ENCODE data around the gene GPR183.

Gene GPR183

GRCh38 chr13:99329477-99329876 lies 22.3 kb upstream of the GPR183 start:
- no peak overlapping the region for H2BK5ac ChIP-seq (ENCODE audit: low read length)
- H4K5ac ChIP-seq (ENCODE audit: low read length) = no peak overlapping the region
- H3K79me2 ChIP-seq (ENCODE audit: control insufficient read depth, insufficient read depth, low read length) = no peaks in the 10 kb centered on the region
- H3K56ac ChIP-seq (ENCODE audit: low read length) = no peak overlapping the region
- no peak overlapping the region for H4K8ac ChIP-seq (ENCODE audit: low read depth, low read length)
- no peak overlapping the region for H3K18ac ChIP-seq (ENCODE audit: low read length)
- H3K4me2 ChIP-seq (ENCODE audit: low read length) = no peak overlapping the region
- H3K9ac ChIP-seq (ENCODE audit: low read length) = no peak overlapping the region
- H3K4me3 ChIP-seq (ENCODE audit: low read length) = no peak overlapping the region
- no CpG with 5 or more reads among the region's 1 CpG for WGBS (ENCODE audit: extremely low coverage, insufficient coverage, low lambda C conversion rate)
- H3K27ac ChIP-seq (ENCODE audit: low read depth, low read length) = no peak overlapping the region
- H3K36me3 ChIP-seq (ENCODE audit: control insufficient read depth, insufficient read depth, low read length) = no peaks in the 10 kb centered on the region
- no peaks in the 10 kb centered on the region for H3K27me3 ChIP-seq (ENCODE audit: insufficient read depth, low read length, poor library complexity)
- H3K4ac ChIP-seq (ENCODE audit: low read depth, low read length) = no peak overlapping the region
- no peak overlapping the region for H3K23ac ChIP-seq (ENCODE audit: low read length)
- H2AK5ac ChIP-seq (ENCODE audit: low read length) = no peak overlapping the region
- no peak overlapping the region for H2BK15ac ChIP-seq (replicated peaks; ENCODE audit: low read depth)
- no peak for DNase-seq
- no peak overlapping the region for H2BK120ac ChIP-seq (ENCODE audit: low read depth, low read length)
- H3K79me1 ChIP-seq (ENCODE audit: low read length) = no peaks in the 10 kb centered on the region
- H3K4me1 ChIP-seq (ENCODE audit: control insufficient read depth, low read depth, low read length) = no peaks in the 10 kb centered on the region

GRCh38 chr13:99327761-99328160 lies 20.6 kb upstream of the GPR183 start:
- Histone ChIP-seq H3K36me3 (ENCODE audit: control insufficient read depth, insufficient read depth, low read length) (no peaks in the 10 kb centered on the region), H2BK15ac (replicated peaks; ENCODE audit: low read depth) (no peak overlapping the region), H2BK5ac (ENCODE audit: low read length) (no peak overlapping the region), H3K27ac (ENCODE audit: low read depth, low read length) (no peak overlapping the region), H3K79me1 (ENCODE audit: low read length) (no peaks in the 10 kb centered on the region), H3K4me3 (ENCODE audit: low read length) (no peak overlapping the region), H3K23ac (ENCODE audit: low read length) (no peak overlapping the region), H3K4ac (ENCODE audit: low read depth, low read length) (no peak overlapping the region), H2BK120ac (ENCODE audit: low read depth, low read length) (no peak overlapping the region), H3K27me3 (ENCODE audit: insufficient read depth, low read length, poor library complexity) (no peaks in the 10 kb centered on the region), H4K8ac (ENCODE audit: low read depth, low read length) (no peak overlapping the region), H3K4me1 (ENCODE audit: control insufficient read depth, low read depth, low read length) (no peaks in the 10 kb centered on the region), H4K5ac (ENCODE audit: low read length) (no peak overlapping the region), H3K9ac (ENCODE audit: low read length) (no peak overlapping the region), H3K56ac (ENCODE audit: low read length) (no peak overlapping the region), H3K4me2 (ENCODE audit: low read length) (no peak overlapping the region), H3K79me2 (ENCODE audit: control insufficient read depth, insufficient read depth, low read length) (no peaks in the 10 kb centered on the region), H3K18ac (ENCODE audit: low read length) (no peak overlapping the region), H2AK5ac (ENCODE audit: low read length) (no peak overlapping the region)
- DNase-seq = no peak
- WGBS (ENCODE audit: extremely low coverage, insufficient coverage, low lambda C conversion rate) = no CpG with 5 or more reads among the region's 2 CpGs

GRCh38 chr13:99327126-99327525 lies 19.9 kb upstream of the GPR183 start:
- Histone ChIP-seq H3K36me3 (ENCODE audit: control insufficient read depth, insufficient read depth, low read length) (no peaks in the 10 kb centered on the region), H3K4me3 (ENCODE audit: low read length) (no peak overlapping the region), H2BK5ac (ENCODE audit: low read length) (no peak overlapping the region), H3K18ac (ENCODE audit: low read length) (no peak overlapping the region), H3K79me1 (ENCODE audit: low read length) (no peaks in the 10 kb centered on the region), H3K4me2 (ENCODE audit: low read length) (no peak overlapping the region), H3K4me1 (ENCODE audit: control insufficient read depth, low read depth, low read length) (no peaks in the 10 kb centered on the region), H2BK120ac (ENCODE audit: low read depth, low read length) (no peak overlapping the region), H3K27me3 (ENCODE audit: insufficient read depth, low read length, poor library complexity) (no peaks in the 10 kb centered on the region), H4K5ac (ENCODE audit: low read length) (no peak overlapping the region), H3K56ac (ENCODE audit: low read length) (no peak overlapping the region), H4K8ac (ENCODE audit: low read depth, low read length) (no peak overlapping the region), H2AK5ac (ENCODE audit: low read length) (no peak overlapping the region), H3K9ac (ENCODE audit: low read length) (no peak overlapping the region), H3K23ac (ENCODE audit: low read length) (no peak overlapping the region), H3K79me2 (ENCODE audit: control insufficient read depth, insufficient read depth, low read length) (no peaks in the 10 kb centered on the region), H3K27ac (ENCODE audit: low read depth, low read length) (no peak overlapping the region), H2BK15ac (replicated peaks; ENCODE audit: low read depth) (no peak overlapping the region), H3K4ac (ENCODE audit: low read depth, low read length) (no peak overlapping the region)
- WGBS (ENCODE audit: extremely low coverage, insufficient coverage, low lambda C conversion rate) = no CpG with 5 or more reads among the region's 2 CpGs
- no peak for DNase-seq

- H3K9ac ChIP-seq (ENCODE audit: low read length) = no peak overlapping the region
Observed at GRCh38 chr13:99326012-99326411, 18.8 kb upstream of the GPR183 start.

GRCh38 chr13:99323488-99323887 lies 16.3 kb upstream of the GPR183 start:
- Histone ChIP-seq H3K23ac (ENCODE audit: low read length) (no peak overlapping the region), H4K5ac (ENCODE audit: low read length) (no peak overlapping the region), H3K18ac (ENCODE audit: low read length) (no peak overlapping the region), H3K27me3 (ENCODE audit: insufficient read depth, low read length, poor library complexity) (no peaks in the 10 kb centered on the region), H2BK5ac (ENCODE audit: low read length) (no peak overlapping the region), H2BK15ac (replicated peaks; ENCODE audit: low read depth) (no peak overlapping the region), H3K36me3 (ENCODE audit: control insufficient read depth, insufficient read depth, low read length) (no peaks in the 10 kb centered on the region), H3K4ac (ENCODE audit: low read depth, low read length) (no peak overlapping the region), H3K4me1 (ENCODE audit: control insufficient read depth, low read depth, low read length) (no peaks in the 10 kb centered on the region), H3K79me1 (ENCODE audit: low read length) (no peaks in the 10 kb centered on the region), H2AK5ac (ENCODE audit: low read length) (no peak overlapping the region), H3K4me2 (ENCODE audit: low read length) (no peak overlapping the region), H3K27ac (ENCODE audit: low read depth, low read length) (no peak overlapping the region), H3K56ac (ENCODE audit: low read length) (no peak overlapping the region), H3K79me2 (ENCODE audit: control insufficient read depth, insufficient read depth, low read length) (no peaks in the 10 kb centered on the region), H2BK120ac (ENCODE audit: low read depth, low read length) (no peak overlapping the region), H3K4me3 (ENCODE audit: low read length) (no peak overlapping the region), H3K9ac (ENCODE audit: low read length) (no peak overlapping the region), H4K8ac (ENCODE audit: low read depth, low read length) (no peak overlapping the region)
- no peak for DNase-seq
- no CpG with 5 or more reads among the region's 3 CpGs for WGBS (ENCODE audit: extremely low coverage, insufficient coverage, low lambda C conversion rate)

More at GRCh38 chr13:99326012-99326411, 18.8 kb upstream of the GPR183 start:
- Histone ChIP-seq H3K79me1 (ENCODE audit: low read length) (no peaks in the 10 kb centered on the region), H3K36me3 (ENCODE audit: control insufficient read depth, insufficient read depth, low read length) (no peaks in the 10 kb centered on the region), H3K4me2 (ENCODE audit: low read length) (no peak overlapping the region), H2BK15ac (replicated peaks; ENCODE audit: low read depth) (no peak overlapping the region), H3K27me3 (ENCODE audit: insufficient read depth, low read length, poor library complexity) (no peaks in the 10 kb centered on the region), H3K4me1 (ENCODE audit: control insufficient read depth, low read depth, low read length) (no peaks in the 10 kb centered on the region), H2AK5ac (ENCODE audit: low read length) (no peak overlapping the region), H2BK5ac (ENCODE audit: low read length) (no peak overlapping the region), H3K4ac (ENCODE audit: low read depth, low read length) (no peak overlapping the region), H3K27ac (ENCODE audit: low read depth, low read length) (no peak overlapping the region), H4K5ac (ENCODE audit: low read length) (no peak overlapping the region), H3K79me2 (ENCODE audit: control insufficient read depth, insufficient read depth, low read length) (no peaks in the 10 kb centered on the region), H3K23ac (ENCODE audit: low read length) (no peak overlapping the region), H3K18ac (ENCODE audit: low read length) (no peak overlapping the region), H4K8ac (ENCODE audit: low read depth, low read length) (no peak overlapping the region), H3K56ac (ENCODE audit: low read length) (no peak overlapping the region), H2BK120ac (ENCODE audit: low read depth, low read length) (no peak overlapping the region), H3K4me3 (ENCODE audit: low read length) (no peak overlapping the region)
- DNase-seq = no peak

GRCh38 chr13:99322297-99323103 lies 15.3 kb upstream of the GPR183 start:
- no peak overlapping the region for H3K9ac ChIP-seq (ENCODE audit: low read length)
- no peak overlapping the region for H2BK5ac ChIP-seq (ENCODE audit: low read length)
- no peak overlapping the region for H4K8ac ChIP-seq (ENCODE audit: low read depth, low read length)
- no peak overlapping the region for H2AK5ac ChIP-seq (ENCODE audit: low read length)
- H3K27me3 ChIP-seq (ENCODE audit: insufficient read depth, low read length, poor library complexity) = no peaks in the 10 kb centered on the region
- no peak overlapping the region for H3K56ac ChIP-seq (ENCODE audit: low read length)
- no peak overlapping the region for H3K4me3 ChIP-seq (ENCODE audit: low read length)
- H4K5ac ChIP-seq (ENCODE audit: low read length) = no peak overlapping the region
- no peaks in the 10 kb centered on the region for H3K4me1 ChIP-seq (ENCODE audit: control insufficient read depth, low read depth, low read length)
- H3K27ac ChIP-seq (ENCODE audit: low read depth, low read length) = no peak overlapping the region
- H3K36me3 ChIP-seq (ENCODE audit: control insufficient read depth, insufficient read depth, low read length) = no peaks in the 10 kb centered on the region
- WGBS (ENCODE audit: extremely low coverage, insufficient coverage, low lambda C conversion rate) = no CpG with 5 or more reads among the region's 10 CpGs
- H2BK15ac ChIP-seq (replicated peaks; ENCODE audit: low read depth) = no peak overlapping the region
- H3K23ac ChIP-seq (ENCODE audit: low read length) = no peak overlapping the region
- H3K79me1 ChIP-seq (ENCODE audit: low read length) = no peaks in the 10 kb centered on the region
- no peak overlapping the region for H3K4ac ChIP-seq (ENCODE audit: low read depth, low read length)
- H3K79me2 ChIP-seq (ENCODE audit: control insufficient read depth, insufficient read depth, low read length) = no peaks in the 10 kb centered on the region
- peak; percentile 37 for DNase-seq
- no peak overlapping the region for H3K18ac ChIP-seq (ENCODE audit: low read length)
- H3K4me2 ChIP-seq (ENCODE audit: low read length) = no peak overlapping the region
- H2BK120ac ChIP-seq (ENCODE audit: low read depth, low read length) = no peak overlapping the region

Data from mesendoderm (in vitro differentiated cells).